ENCODE results near the gene SIGLEC10. TPM values are rescaled to one million over a fixed set of nuclear protein-coding genes. Genes with fewer than 3 reads are reported as not detected.

The SIGLEC10 gene
- total RNA-seq, 1 experiment from 2014 or later, result not detected

DNA sequence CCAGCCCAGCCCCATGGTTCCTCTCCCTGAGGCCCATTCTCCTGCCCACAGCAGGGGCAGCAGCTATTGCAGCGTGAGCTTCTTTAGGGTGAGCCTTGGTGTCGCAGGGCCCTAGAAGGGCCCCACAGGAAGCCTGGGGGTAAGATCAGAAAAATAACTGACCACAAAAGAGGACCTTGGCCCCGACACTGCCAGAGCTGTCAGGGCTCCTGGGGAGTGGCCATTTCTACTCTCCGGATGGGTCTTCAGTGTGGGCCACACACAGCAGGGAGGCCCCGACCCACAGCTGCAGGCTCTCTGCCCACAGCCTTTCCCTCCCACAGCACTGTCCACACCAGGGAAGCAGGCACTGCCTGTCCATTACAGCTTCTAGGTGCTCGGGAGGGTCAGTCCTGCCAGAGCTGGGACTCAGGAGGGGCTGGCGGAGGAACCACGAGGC is 44.3 kb upstream of the SIGLEC10 start:
- H3K36me3 ChIP-seq (ENCODE audit: control insufficient read depth, insufficient read depth, low read length), result no peaks in the 10 kb centered on the region
- no peak overlapping the region for H3K27ac ChIP-seq (ENCODE audit: low read length)
- ATAC-seq (no peak), DNase-seq (ENCODE audit: low read depth, low spot score) (no peak)
- no peak overlapping the region for H3K4me3 ChIP-seq (ENCODE audit: low read depth in 2 of 2, low read length in 2 of 2)
- ChIA-PET POLR2A (no interaction called here), CTCF (no interaction called here)
- no TSS peak for BruUV-seq (replicated peaks)
- in situ Hi-C loops (cut with HindIII; ENCODE audit: low pct_unique_long_range_greater_than_20kb, low sequenced_read_pairs) (no loop called here), intact Hi-C loops (cut with micrococcal nuclease; ENCODE audit: unreplicated experiment) (no loop called here)
- no peaks in the 10 kb centered on the region for H3K4me1 ChIP-seq (ENCODE audit: control insufficient read depth, insufficient read depth, low read length)
- TF ChIP-seq SIN3A (IDR thresholded peaks at IDR 0.05; ENCODE audit: borderline replicate concordance, insufficient read depth, low read depth, low read length), result no peak
- TF ChIP-seq, protein P1, sequence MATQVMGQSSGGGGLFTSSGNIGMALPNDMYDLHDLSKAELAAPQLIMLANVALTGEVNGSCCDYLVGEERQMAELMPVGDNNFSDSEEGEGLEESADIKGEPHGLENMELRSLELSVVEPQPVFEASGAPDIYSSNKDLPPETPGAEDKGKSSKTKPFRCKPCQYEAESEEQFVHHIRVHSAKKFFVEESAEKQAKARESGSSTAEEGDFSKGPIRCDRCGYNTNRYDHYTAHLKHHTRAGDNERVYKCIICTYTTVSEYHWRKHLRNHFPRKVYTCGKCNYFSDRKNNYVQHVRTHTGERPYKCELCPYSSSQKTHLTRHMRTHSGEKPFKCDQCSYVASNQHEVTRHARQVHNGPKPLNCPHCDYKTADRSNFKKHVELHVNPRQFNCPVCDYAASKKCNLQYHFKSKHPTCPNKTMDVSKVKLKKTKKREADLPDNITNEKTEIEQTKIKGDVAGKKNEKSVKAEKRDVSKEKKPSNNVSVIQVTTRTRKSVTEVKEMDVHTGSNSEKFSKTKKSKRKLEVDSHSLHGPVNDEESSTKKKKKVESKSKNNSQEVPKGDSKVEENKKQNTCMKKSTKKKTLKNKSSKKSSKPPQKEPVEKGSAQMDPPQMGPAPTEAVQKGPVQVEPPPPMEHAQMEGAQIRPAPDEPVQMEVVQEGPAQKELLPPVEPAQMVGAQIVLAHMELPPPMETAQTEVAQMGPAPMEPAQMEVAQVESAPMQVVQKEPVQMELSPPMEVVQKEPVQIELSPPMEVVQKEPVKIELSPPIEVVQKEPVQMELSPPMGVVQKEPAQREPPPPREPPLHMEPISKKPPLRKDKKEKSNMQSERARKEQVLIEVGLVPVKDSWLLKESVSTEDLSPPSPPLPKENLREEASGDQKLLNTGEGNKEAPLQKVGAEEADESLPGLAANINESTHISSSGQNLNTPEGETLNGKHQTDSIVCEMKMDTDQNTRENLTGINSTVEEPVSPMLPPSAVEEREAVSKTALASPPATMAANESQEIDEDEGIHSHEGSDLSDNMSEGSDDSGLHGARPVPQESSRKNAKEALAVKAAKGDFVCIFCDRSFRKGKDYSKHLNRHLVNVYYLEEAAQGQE (IDR thresholded peaks at IDR 0.05; ENCODE audit: insufficient read depth in 1 of 2, low read depth in 2 of 2, low read length in 1 of 2), result no peak
- TF ChIP-seq, protein P2, sequence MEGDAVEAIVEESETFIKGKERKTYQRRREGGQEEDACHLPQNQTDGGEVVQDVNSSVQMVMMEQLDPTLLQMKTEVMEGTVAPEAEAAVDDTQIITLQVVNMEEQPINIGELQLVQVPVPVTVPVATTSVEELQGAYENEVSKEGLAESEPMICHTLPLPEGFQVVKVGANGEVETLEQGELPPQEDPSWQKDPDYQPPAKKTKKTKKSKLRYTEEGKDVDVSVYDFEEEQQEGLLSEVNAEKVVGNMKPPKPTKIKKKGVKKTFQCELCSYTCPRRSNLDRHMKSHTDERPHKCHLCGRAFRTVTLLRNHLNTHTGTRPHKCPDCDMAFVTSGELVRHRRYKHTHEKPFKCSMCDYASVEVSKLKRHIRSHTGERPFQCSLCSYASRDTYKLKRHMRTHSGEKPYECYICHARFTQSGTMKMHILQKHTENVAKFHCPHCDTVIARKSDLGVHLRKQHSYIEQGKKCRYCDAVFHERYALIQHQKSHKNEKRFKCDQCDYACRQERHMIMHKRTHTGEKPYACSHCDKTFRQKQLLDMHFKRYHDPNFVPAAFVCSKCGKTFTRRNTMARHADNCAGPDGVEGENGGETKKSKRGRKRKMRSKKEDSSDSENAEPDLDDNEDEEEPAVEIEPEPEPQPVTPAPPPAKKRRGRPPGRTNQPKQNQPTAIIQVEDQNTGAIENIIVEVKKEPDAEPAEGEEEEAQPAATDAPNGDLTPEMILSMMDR (IDR thresholded peaks at IDR 0.05), result no peak
- TF ChIP-seq TCF7L2 (IDR thresholded peaks at IDR 0.05; ENCODE audit: low read depth, low read length), result no peak
- TF ChIP-seq POLR2AphosphoS5 (IDR thresholded peaks at IDR 0.05; ENCODE audit: low read depth, low read length), result no peak
- H3K9me3 ChIP-seq (ENCODE audit: control insufficient read depth, insufficient read depth, low read depth, low read length), result no peaks in the 10 kb centered on the region
- peaks cover 5% of the 10 kb centered on the region; the same call in 1 of the 2 replicates for H3K27me3 ChIP-seq (ENCODE audit: control insufficient read depth, insufficient read depth, low read length)

DNA sequence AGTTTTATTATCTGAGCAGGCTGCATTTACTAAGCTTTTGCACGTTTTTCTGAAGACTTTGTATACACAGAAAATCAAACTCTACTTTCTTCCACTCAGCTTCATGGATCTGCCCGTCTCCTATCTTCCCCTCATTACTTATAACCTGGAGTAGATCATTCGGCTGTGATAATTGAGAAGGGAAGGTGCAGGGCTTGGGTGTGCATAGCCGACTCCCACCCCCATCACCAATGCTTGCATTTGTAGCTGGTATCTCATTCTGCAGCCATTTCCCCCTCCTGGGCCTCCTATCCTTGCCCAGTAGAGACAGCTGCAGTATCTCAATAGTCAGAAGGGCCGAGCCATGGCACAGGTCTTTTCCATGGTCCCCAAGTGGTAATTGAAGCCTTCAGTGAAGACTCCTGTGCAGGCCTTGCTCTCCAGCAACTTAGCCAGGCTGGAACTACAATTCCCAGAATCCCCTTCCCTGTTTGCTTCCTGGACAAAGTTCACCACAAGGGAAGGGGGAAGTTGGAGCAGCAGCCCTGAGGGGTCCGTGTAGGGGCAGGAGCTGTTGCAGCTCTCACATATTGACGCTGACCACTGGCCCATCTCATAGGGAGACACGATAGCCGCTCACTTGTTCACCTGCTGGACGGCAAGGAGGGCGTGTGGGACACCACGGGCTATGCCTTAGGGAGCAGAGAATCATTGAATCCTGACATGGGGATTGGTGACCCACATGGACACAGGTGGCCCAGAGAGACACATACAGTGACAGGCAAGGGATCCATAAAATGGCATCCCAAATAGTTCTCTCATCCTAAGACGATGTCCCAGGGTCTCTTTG is 42.9 kb upstream of the SIGLEC10 start:
- H3K9me3 ChIP-seq (ENCODE audit: control insufficient read depth, insufficient read depth, low read depth, low read length), result no peaks in the 10 kb centered on the region
- H3K27ac ChIP-seq (ENCODE audit: low read length), result no peak overlapping the region
- H3K4me1 ChIP-seq (ENCODE audit: control insufficient read depth, insufficient read depth, low read length), result no peaks in the 10 kb centered on the region
- in situ Hi-C loops (cut with HindIII; ENCODE audit: low pct_unique_long_range_greater_than_20kb, low sequenced_read_pairs) (no loop called here), intact Hi-C loops (cut with micrococcal nuclease; ENCODE audit: unreplicated experiment) (no loop called here)
- H3K27me3 ChIP-seq (ENCODE audit: control insufficient read depth, insufficient read depth, low read length), result peaks cover 3% of the 10 kb centered on the region; the same call in 1 of the 2 replicates
- POLR2A ChIA-PET, result interaction anchor here (0.7 kb wide), 1 partner anchor 121 kb away, joined by 3 read pairs; no protein-coding TSS in a partner anchor
- ATAC-seq (no peak), DNase-seq (ENCODE audit: low read depth, low spot score) (no peak)
- TF ChIP-seq SIN3A (IDR thresholded peaks at IDR 0.05; ENCODE audit: borderline replicate concordance, insufficient read depth, low read depth, low read length) (no peak), TCF7L2 (IDR thresholded peaks at IDR 0.05; ENCODE audit: low read depth, low read length) (no peak), POLR2AphosphoS5 (IDR thresholded peaks at IDR 0.05; ENCODE audit: low read depth, low read length) (no peak)
- TF ChIP-seq, protein P1 (IDR thresholded peaks at IDR 0.05; ENCODE audit: insufficient read depth in 1 of 2, low read depth in 2 of 2, low read length in 1 of 2), result no peak
- TF ChIP-seq, protein P2 (IDR thresholded peaks at IDR 0.05), result no peak
- BruUV-seq (replicated peaks), result no TSS peak
- CTCF ChIA-PET, result interaction anchor here (0.6 kb wide), 1 partner anchor 82 kb away, joined by 4 read pairs; no protein-coding TSS in a partner anchor
- H3K4me3 ChIP-seq (ENCODE audit: low read depth in 2 of 2, low read length in 2 of 2), result no peak overlapping the region
- H3K36me3 ChIP-seq (ENCODE audit: control insufficient read depth, insufficient read depth, low read length), result no peaks in the 10 kb centered on the region
